GM12873 (cell line): ENCODE measurements around the gene PPP1R12A.

Experiments
- CTCF ChIP-seq: IDR thresholded peaks from 2 replicates; pipeline ENCODE4 v1.5.1; 2012; ENCODE audit warnings: low read depth, mild to moderate bottlenecking, moderate library complexity, low read length, control low read depth; ENCODE audit not compliant: insufficient read depth; ENCODE audit errors: missing control alignments

PPP1R12A gene

GRCh38 chr12:79769860-79770485, 164.9 kb downstream of the PPP1R12A start:
- TF ChIP-seq CTCF: no peak

- no peak for TF ChIP-seq CTCF
Observed at GRCh38 chr12:79769189-79769859, 165.6 kb downstream of the PPP1R12A start.

- TF ChIP-seq CTCF: no peak
Observed at GRCh38 chr12:79766705-79767464, 168.0 kb downstream of the PPP1R12A start.

- no peak for TF ChIP-seq CTCF
Observed at GRCh38 chr12:79765157-79765556, 169.7 kb downstream of the PPP1R12A start.

DNA sequence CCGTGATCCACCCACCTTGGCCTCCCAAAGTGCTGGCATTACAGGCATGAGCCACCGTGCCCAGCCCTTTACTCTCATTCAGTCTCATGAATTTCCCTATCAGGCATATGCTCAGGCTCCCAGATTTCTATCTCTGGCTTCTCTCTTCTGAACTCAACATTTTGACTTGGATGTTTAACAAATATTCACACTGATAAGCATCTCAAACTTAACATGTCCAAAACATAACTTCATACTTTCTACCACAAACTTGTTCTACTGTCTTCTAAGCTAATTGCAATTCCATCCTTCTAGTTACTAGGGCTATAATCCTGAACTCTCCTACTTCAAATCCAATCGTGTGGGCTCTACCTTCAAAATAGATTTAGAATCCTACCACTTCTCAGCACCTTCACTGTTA, 170.3 kb downstream of the PPP1R12A start:
- TF ChIP-seq CTCF: no peak

GRCh38 chr12:79763766-79764452, 171.0 kb downstream of the PPP1R12A start:
- TF ChIP-seq CTCF: no peak

DNA sequence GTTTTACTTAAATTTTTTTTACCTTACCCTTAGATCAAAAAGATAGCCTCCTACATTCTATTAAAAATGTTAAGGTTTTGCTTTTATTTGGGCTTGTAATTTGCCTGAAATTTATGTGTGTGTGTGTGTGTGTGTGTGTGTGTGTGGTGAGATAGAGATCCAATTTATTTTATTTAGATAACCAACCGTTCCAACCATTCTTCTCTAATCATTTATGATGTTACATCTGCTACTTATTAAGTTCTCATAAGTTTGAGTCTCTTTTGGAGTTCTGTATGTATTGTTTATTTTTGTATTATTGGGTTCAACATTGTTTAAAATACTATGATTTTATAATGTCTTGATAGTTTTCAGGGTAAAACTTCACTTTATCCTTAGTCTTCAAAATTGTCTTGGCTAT, 173.6 kb downstream of the PPP1R12A start:
- TF ChIP-seq CTCF: no peak
